Measurements from ENCODE around the gene EXOC7. TPM values are rescaled to one million over a fixed set of nuclear protein-coding genes. Genes with fewer than 3 reads are reported as not detected.
A peak's percentile ranks its signal among the peaks of the same experiment; 100 is the strongest.

EXOC7 gene
- total RNA-seq, 2 experiments from 2014 or later = 122 to 173 TPM

- ChIA-PET POLR2A (interaction anchor here (0.6 to 2.5 kb wide), 10 partner anchors 16 to 441 kb away, joined by 3 to 12 read pairs (median 4); no protein-coding TSS in a partner anchor), CTCF (ENCODE audit: unreplicated experiment) (interaction anchor here (0.5 to 1.6 kb wide), 5 partner anchors 85 to 479 kb away, joined by 3 to 10 read pairs (median 5); no protein-coding TSS in a partner anchor)
- H3K36me3 ChIP-seq (ENCODE audit: insufficient read depth, low read length) = peaks cover 26% of the 10 kb centered on the region
- peak overlapping the region; percentile 80 for H2AFZ ChIP-seq (ENCODE audit: low read length)
- intact Hi-C loops (cut with micrococcal nuclease; ENCODE audit: unreplicated experiment) = loop anchor here (10.0 kb wide), 1 partner anchor 200 kb away; the partner anchor contains the start of gene MRPL38
- TF ChIP-seq CTCF (conservative IDR thresholded peaks at IDR 0.05; ENCODE audit: low read length) (no peak), EZH2phosphoT487 (IDR thresholded peaks at IDR 0.05; ENCODE audit: borderline replicate concordance, low read depth, low read length) (no peak)
- peak overlapping the region; percentile 90 for H3K4me2 ChIP-seq (ENCODE audit: low read length)
- H3K9me3 ChIP-seq (ENCODE audit: low read length) = no peaks in the 10 kb centered on the region
- no peaks in the 10 kb centered on the region for H4K20me1 ChIP-seq (ENCODE audit: insufficient read depth, low read length)
- DNase-seq (ENCODE audit: low spot score) = no peak
- peak overlapping the region; percentile 79 for H3K4me3 ChIP-seq (ENCODE audit: low read depth, low read length, poor library complexity, severe bottlenecking)
- peaks cover 29% of the 10 kb centered on the region for H3K4me1 ChIP-seq (ENCODE audit: insufficient read depth, low read length, poor library complexity, severe bottlenecking)
- no peaks in the 10 kb centered on the region for H3K9me2 ChIP-seq (ENCODE audit: insufficient read depth, low read length)
- H3K27ac ChIP-seq (ENCODE audit: low read depth, low read length, poor library complexity, severe bottlenecking) = peak overlapping the region; percentile 32
- H3K79me2 ChIP-seq (ENCODE audit: insufficient read depth, low read depth, low read length) = peaks cover 10% of the 10 kb centered on the region; the same call in 1 of the 2 replicates
- TSS peak; percentile 99 for BruUV-seq (replicated peaks)
Observed at GRCh38 chr17:76104140-76104895, 731 bp upstream of the EXOC7 start.

GRCh38 chr17:76102944-76103273, 678 bp downstream of the EXOC7 start:
- Histone ChIP-seq H3K79me2 (ENCODE audit: insufficient read depth, low read depth, low read length) (peaks cover 10% of the 10 kb centered on the region; the same call in 1 of the 2 replicates), H3K4me3 (ENCODE audit: low read depth, low read length, poor library complexity, severe bottlenecking) (peak overlapping the region; percentile 79), H3K36me3 (ENCODE audit: insufficient read depth, low read length) (peaks cover 34% of the 10 kb centered on the region), H3K9me3 (ENCODE audit: low read length) (no peaks in the 10 kb centered on the region), H3K9me2 (ENCODE audit: insufficient read depth, low read length) (no peaks in the 10 kb centered on the region), H2AFZ (ENCODE audit: low read length) (peak overlapping the region; percentile 80; the same call in 1 of the 2 replicates), H3K27ac (ENCODE audit: low read depth, low read length, poor library complexity, severe bottlenecking) (peak overlapping the region; percentile 32), H3K4me2 (ENCODE audit: low read length) (peak overlapping the region; percentile 90), H3K4me1 (ENCODE audit: insufficient read depth, low read length, poor library complexity, severe bottlenecking) (peaks cover 29% of the 10 kb centered on the region), H4K20me1 (ENCODE audit: insufficient read depth, low read length) (no peaks in the 10 kb centered on the region)
- no peak for DNase-seq (ENCODE audit: low spot score)
- intact Hi-C loops (cut with micrococcal nuclease; ENCODE audit: unreplicated experiment) = loop anchor here (1.0 to 10.0 kb wide), 2 partner anchors 89 to 198 kb away; partner anchors contain the start of gene MRPL38
- no TSS peak for BruUV-seq (replicated peaks)
- TF ChIP-seq EZH2phosphoT487 (IDR thresholded peaks at IDR 0.05; ENCODE audit: borderline replicate concordance, low read depth, low read length) = no peak
- POLR2A ChIA-PET = interaction anchor here (0.6 to 2.5 kb wide), 8 partner anchors 14 to 208 kb away, joined by 3 to 12 read pairs (median 4); no protein-coding TSS in a partner anchor
- CTCF ChIA-PET (ENCODE audit: unreplicated experiment) = interaction anchor here (0.5 to 1.4 kb wide), 4 partner anchors 84 to 649 kb away, joined by 3 to 5 read pairs (median 4); no protein-coding TSS in a partner anchor

- peaks cover 9% of the 10 kb centered on the region; the same call in 1 of the 2 replicates for H3K79me2 ChIP-seq (ENCODE audit: insufficient read depth, low read depth, low read length)
- no peak overlapping the region for H3K4me2 ChIP-seq (ENCODE audit: low read length)
- no peak overlapping the region for H2AFZ ChIP-seq (ENCODE audit: low read length)
- no peaks in the 10 kb centered on the region for H3K9me2 ChIP-seq (ENCODE audit: insufficient read depth, low read length)
- H4K20me1 ChIP-seq (ENCODE audit: insufficient read depth, low read length) = no peaks in the 10 kb centered on the region
- intact Hi-C loops (cut with micrococcal nuclease; ENCODE audit: unreplicated experiment) = no loop called here
- H3K4me1 ChIP-seq (ENCODE audit: insufficient read depth, low read length, poor library complexity, severe bottlenecking) = peaks cover 9% of the 10 kb centered on the region
- no peak for DNase-seq (ENCODE audit: low spot score)
- no peak overlapping the region for H3K4me3 ChIP-seq (ENCODE audit: low read depth, low read length, poor library complexity, severe bottlenecking)
- TF ChIP-seq EZH2phosphoT487 (IDR thresholded peaks at IDR 0.05; ENCODE audit: borderline replicate concordance, low read depth, low read length) (no peak), CTCF (conservative IDR thresholded peaks at IDR 0.05; ENCODE audit: low read length) (no peak)
- H3K36me3 ChIP-seq (ENCODE audit: insufficient read depth, low read length) = peaks cover 80% of the 10 kb centered on the region
- no peak overlapping the region for H3K27ac ChIP-seq (ENCODE audit: low read depth, low read length, poor library complexity, severe bottlenecking)
- BruUV-seq (replicated peaks) = no TSS peak
- no peaks in the 10 kb centered on the region for H3K9me3 ChIP-seq (ENCODE audit: low read length)
- ChIA-PET POLR2A (interaction anchor here (0.7 kb wide), 1 partner anchor 1281 kb away, joined by 4 read pairs; no protein-coding TSS in a partner anchor), CTCF (ENCODE audit: unreplicated experiment) (no interaction called here)
Observed at GRCh38 chr17:76097716-76098295, 5.8 kb downstream of the EXOC7 start.

Measured in OCI-LY7 (cell line).